ENCODE data around the gene MBOAT7.
"Not testable (repeated sequence)": the region's sequence is repeated elsewhere in the genome, so short reads cannot be mapped to it uniquely, and the experiment has no call there.

MBOAT7 gene

DNA sequence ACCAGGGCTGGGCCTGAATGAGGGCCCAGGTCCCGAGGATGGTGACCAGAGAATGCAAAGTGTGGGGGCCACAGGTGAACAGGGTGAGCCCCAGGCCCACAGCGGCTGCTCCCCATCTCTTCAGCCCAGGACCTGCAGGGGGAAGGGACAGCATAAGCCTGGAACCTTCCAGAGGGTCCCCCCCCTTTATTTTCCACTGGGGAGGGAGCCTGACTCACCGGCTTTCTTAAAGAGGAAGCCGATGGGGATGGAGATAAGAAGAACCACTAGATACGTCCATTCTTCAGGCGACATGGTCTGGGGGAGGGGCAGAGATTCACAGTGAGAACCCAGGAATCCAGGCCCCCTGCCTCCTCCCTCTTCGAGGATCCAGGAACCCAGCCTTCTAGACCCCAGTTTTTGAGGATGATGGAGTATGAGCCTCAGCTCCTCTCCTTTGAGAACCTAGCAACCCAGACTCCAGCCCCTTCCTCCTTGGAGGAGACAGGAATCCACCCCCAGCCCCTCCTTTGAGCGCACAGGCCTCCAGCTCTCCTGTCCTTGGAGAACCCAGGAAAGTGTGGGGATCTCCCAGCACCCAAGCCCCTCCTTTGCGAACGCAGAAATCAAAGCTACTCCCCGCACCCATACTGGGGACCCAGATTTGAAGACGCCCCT is 1.0 kb downstream of the MBOAT7 start:
- DNase-seq, result peak; percentile 57

DNA sequence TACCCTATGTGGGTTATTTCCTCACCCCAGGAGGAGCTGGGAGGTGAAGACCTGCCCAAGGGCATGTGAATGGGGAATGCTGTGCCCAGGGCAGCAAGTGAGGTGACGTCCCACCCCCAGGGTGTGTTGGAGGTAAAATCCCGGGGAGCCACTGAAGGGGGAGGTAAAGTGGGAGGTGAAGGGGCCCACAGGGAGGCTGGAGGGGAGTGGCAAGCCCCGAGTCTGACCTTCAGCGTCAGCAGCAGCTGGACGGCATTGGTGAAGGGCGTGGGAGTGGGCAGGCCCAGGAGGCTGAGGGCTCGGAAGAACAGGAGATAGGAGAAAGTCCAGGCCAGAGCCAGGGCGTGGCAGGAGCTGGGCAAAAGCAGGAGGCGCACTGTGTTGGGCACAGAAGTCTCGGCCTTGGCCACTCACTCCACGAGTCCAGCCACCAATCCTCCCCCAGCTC is 2.4 kb downstream of the MBOAT7 start:
- DNase-seq, result no peak

DNA sequence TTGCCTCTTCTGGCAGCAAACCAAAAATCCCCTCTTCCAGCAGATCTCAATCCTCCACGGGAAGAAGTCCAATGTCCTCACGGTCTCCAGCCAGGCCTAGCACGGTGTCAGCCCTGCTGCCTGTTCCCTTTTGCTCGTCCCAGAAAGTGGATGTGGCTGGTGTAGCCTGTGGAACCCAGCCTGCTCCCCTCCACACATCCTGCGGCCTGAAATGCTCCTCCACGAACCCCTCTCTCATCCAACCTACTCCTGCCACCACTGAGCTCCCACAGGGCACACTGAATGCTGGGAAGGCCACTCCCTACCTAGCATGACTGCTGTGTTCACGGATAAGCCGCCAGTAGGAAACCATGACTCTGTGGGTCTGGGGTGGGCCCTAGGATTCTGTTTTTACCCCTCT is 3.0 kb downstream of the MBOAT7 start:
- DNase-seq, result no peak

DNA sequence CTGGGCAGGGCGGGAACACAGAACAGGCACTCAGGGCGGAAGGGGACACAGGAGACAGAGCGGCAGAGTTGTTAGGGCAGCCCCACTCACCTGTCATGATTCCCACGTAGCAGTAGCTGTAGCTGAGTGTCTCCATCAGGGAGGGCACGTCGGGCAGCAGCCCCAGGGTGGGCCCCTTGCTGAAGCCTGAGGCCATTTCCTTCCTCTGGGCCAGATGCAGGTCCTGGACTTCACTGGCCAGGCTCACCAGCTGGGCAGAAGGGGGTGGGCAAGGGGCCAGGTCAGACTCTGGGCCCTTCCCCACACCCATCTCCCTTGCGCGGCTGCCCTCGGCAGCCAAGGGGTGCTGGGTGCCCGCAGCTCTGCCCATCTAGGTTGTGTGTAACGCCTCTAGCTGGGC is 5.9 kb downstream of the MBOAT7 start:
- DNase-seq, result no peak

DNA sequence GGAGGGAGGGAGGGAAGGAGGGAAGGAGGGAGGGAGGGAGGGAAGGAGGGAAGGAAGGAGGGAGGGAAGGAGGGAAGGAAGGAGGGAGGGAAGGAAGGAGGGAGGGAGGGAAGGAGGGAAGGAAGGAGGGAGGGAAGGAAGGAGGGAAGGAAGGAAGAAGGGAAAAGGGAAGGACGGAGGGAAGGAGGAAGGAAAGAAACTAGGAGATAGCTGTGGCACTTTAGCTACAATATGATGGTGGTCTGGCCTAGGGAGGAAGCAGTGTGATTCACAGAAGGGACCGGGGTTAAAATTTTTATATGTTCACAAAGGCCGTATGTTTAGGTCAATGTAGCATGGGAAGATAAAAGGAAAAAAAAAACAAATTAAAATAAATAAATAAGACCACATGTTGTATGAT is 7.5 kb downstream of the MBOAT7 start:
- DNase-seq, result not testable (repeated sequence)

DNA sequence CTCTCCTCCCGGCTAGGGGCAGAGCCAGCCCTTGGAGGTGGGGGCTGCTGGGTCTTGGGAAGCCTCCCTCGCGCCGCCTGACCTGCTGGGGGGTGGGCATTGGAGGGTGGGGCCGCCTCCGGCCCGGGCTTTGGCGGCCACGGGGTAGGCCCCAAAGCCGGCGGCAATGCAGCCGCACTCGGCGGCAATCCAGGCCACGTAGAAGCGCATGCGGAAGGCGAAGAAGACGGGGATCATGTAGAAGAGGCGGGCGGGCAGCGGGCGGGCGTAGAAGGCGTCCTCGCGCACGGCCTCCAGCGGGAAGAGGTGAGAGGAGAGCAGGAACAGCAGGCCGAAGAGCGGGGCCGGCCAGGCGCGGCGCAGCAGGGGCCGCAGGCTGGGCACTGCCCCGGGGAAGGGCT is 8.7 kb downstream of the MBOAT7 start:
- no peak for DNase-seq

DNA sequence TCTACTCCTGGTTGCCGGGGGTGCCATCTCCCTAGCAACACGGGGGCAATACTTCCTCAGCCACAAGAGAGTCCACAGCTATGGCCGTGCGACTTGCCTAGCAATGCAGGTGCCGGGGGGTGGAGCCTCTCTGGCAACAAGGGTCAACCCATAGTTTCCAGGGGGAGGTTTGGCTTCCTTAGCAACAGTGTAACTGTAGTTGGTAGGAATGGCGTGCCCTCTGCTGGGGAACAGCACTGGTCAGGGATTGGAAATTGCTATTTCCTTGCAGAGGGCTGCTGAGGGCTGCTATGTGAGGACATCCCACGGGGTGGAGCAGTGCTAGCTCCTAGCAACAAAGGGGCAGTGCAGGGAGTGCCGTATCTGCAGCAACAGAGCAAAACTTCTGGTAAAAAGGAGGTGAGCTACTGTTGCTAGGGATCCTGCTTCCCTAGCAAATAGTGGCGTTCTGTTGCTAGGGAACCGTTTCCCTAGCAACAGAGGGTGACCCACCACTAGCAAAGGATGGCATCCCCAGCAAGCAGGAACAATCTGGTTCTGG is 9.4 kb downstream of the MBOAT7 start:
- DNase-seq, result no peak

DNA sequence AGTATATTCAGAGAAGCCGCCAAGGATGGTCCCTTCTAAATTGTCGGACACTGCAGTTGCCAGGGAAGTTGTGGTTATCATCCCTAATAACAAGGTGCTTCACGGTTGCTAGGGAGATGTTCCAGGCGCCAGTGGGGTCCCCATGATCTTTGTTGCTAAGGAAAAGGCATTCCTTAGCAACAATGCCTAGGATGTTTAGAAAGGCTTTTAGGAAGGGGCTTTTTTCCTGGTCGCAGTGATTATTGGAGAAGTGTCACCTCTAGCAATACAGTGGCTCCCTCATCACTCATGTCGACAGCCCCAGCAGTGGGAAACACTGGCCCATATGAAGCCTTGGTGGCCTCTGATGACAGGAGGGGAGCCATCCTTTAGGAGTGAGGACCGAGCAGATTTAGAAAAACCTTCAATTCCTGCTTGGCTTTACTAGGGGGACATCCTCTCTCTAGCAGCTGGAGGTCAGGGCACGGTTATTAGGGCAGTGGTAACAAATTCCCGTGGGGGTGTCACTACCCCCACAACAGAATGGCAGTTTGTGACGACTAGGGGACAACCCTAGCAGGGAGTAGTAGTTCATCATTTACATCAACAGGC is 10.0 kb downstream of the MBOAT7 start:
- no peak for DNase-seq

DNA sequence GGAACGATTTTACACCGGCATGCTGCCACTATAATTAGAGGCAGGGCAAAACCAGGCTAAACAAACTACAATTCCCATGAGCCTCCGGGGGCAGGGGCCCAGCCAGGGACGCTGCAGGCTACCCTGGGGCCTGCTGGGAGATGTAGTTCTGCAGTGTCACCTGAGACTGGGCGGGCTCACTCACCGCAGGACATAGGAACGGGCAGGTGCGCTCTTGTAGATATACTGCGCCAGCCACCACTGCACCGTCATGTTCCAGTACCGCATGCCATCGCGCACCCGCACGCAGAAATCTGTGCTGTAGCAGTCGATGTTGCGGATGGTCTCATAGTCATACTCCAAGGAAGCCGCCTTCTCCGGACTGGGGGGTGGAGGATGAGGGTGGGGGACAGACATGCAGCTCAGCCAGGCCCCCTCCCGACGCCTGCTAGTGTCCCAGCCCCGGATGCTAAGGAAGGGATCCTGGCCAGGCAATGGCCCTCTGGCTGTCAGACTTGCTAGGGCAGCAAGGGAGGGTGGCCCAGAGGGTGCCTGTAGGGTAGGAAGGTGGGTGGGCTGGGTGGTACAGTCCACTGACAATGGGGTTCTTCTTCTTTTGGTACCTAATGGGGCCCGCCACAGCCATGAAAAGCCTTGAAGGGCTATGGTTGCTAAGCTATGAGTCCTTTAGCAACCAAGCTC is 10.7 kb downstream of the MBOAT7 start:
- peak; percentile 39 for DNase-seq

DNA sequence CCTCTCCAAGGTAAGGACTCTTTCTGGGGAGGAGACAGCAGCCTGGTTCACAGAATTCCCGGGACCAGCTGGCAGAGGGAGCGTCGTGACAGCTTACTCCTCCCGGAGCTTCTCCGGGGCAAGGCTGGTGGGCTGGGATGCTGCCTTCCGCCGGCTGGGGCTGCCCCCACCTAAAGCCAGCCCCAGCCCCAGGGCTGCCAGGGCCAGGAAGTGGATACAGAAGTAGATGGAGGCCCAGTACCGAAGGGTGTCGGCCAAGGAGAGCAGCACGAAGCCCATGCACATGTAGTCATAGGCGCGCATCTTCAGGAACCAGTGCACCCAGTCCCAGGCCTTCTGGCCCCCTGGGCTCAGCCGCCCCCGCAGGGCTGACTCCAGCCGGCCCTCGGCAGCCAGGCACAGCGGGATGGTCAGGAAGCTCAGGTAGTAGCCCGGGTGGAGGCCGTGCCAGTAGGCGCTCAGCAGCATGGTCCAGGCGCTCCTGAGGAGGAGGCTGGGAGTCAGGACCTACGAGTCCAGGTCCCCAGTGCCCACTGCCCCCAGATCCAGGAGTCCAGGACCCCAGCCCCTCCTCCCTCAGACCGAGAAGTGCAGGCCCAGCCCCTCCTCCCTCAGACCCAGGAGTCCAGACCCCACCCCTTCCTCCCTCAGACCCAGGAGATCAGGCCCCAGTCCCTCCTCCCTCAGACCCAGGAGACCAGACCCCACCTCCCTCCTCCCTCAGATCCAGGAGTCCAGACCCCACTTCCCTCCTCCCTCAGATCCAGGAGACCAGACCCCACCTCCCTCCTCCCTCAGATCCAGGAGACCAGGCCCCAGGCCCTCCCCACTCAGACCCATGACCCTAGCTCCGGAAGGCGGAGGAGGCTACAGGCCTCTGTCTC is 15.2 kb downstream of the MBOAT7 start:
- no peak for DNase-seq

DNA sequence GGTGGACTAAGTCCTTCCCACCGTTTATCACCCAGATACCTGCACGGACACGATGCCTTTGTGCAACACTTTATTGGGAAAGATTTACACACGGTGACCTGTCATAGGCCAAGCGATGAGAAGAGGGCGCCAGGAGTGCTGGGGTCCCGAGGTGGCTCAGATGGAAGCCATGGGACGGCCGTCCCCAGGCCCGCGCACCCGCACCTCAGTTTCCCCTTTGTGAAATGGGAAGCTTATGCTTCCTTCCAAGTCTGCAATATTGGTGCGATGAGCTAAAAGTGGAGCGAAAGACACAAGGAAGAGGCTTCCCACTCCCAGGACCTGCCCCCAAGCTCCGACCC is 16.1 kb downstream of the MBOAT7 start:
- no peak for DNase-seq

DNA sequence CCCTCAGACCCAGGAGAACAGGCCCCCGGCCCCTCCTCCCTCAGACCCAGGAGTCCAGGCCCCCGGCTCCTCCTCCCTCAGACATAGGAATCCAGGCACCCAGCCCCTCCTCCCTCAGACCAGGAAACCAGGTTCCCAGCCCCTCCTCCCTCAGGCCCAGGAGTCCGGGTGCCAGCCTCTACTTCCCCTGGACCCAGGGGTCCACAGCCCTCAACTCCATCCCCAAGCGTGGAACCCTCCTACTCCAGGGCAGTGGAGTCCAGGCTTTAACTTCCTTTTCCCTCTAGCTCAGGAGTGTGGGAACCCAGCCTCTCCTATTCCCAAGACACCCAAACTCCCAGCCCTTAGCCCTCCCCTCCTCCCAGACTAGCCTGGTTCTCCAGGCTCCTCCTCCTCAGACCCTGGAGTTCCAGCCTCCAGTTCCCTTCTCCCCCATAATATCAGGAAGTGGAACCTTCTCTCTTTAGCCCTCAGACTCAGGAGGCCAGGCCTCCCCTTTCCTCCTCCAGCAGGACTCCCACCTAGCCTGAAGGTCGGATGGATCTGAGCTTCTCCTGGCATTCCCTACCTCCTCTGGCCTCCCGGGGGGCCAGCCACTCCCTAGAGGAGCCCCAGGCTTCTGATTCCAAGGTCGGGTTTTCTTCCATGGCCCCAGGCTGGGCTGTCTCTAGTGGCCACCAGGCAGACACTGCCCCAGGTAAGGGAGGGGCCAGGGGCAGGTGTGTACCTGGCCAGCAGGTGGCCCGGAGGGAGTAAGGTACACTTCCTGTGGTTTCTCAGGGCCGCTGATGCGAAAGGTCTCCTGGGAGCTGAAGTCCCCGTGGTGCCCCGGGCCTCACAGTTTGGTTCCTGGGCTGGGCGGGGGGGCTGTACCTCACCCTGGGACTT is 16.7 kb downstream of the MBOAT7 start, which contains the start of gene TMC4:
Gene TMC4 (minus strand): TSS at position 690 of the 888 bp plus-strand sequence. CDS start 43 bp downstream, at position 647.
- no peak for DNase-seq

DNA sequence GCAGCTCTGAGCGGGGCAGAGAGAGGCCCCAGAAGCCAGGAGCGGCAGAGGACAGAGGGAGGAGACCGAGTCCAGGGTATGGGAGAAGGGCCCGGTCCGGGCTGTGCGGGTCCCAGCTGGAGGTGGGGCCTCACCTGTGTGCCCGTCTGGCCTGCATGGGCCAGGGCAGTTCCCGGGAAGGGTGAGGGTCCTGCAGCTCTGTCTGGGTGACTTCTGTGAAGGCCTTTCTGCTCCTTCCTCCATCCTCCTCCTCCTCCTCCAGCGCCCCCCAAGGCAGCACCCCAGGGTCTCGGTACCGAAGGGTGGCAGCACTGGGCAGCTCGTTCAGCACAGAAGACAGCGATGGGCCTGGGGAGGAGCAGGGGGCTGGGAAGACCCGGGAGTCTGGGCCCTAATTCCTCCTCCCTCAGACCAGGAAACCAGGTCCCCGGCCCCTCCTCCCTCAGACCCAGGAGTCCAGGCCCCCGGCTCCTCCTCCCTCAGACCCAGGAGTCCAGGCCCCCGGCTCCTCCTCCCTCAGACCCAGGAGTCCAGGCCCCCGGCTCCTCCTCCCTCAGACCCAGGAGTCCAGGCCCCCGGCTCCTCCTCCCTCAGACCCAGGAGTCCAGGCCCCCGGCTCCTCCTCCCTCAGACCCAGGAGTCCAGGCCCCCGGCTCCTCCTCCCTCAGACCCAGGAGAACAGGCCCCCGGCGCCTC is 17.5 kb downstream of the MBOAT7 start:
- not testable (repeated sequence) for DNase-seq

DNA sequence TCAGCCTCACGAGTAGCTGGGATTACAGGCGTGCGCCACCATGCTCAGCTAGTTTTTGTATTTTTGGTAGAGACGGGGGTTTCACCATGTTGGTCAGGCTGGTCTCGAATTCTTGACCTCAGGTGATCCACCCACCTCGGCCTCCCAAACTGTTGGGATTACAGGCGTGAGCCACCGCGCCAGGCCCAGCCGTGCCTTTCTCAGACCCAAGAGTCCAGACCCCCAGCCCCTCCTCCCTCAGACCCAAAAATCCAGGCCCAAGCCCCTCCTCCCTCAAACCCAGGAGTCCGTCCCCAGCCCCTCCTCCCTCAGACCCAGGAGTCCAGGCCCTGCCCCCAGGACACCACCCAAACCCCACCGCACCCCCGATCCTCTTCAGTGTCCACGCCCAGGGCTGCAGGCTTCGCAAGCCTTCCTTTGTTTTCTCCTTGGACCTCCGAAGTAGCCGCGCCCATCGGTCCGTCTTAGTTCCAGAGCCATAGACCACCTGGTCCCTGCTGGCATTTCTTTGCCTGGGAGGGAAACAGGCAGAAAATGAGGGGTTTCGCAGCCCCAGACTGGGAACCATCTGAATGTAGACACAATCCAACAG is 20.1 kb downstream of the MBOAT7 start:
- DNase-seq, result no peak

DNA sequence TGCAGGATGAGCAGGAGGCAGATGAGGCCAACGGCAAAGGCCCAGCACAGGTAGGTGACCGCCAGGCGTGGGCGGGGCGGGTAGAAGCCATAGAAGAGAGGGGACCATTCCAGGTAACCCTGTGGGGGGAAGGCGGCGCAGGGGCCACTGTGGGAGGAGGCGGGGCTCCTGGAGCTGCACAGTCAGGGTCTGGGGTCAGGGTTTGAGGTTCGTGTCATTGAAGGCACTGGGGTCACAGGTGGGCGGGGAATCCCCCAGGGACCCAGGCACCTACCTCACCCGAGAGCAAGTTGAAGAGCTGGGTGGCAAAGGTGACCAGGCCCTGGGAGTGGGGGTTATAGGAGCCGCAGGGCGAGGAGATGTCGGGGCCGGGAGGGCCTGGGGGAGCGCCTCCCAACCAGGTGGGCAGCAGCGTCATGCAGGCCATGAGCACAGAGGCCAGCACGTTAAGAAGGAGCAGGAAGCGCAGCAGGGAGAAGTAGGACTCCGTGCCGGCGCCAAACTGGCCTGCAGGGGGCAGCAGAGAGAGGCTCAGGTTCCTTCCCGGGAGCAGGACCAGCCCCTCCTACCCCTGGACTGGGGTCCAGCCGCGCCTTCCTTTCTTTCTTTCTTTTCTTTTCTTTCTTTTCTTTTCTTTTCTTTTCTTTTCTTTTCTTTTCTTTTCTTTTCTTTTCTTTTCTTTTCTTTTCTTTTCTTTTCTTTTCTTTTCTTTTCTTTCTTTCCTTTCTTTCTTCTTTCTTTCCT is 21.0 kb downstream of the MBOAT7 start:
- DNase-seq, result peak; percentile 94

DNA sequence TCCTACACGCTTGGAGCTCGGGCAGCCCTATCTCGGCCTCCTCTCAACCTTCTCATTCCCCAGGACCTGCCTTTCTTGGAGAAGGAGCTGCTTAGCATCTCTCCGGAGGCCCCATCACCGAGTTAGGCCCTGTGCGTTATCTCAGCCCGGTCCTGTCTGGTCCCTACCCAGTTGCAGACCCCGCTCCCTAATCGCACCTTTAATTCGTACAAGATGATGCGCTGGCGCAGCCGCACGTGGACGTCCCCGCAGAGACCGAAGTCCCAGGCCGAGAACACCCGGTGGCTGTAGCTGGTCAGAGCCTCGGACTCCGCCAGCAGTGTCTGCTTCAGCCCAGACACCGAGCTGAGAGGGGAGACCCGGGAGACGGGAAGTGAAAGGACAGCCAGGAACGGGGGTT is 24.2 kb downstream of the MBOAT7 start:
- DNase-seq, result no peak

DNA sequence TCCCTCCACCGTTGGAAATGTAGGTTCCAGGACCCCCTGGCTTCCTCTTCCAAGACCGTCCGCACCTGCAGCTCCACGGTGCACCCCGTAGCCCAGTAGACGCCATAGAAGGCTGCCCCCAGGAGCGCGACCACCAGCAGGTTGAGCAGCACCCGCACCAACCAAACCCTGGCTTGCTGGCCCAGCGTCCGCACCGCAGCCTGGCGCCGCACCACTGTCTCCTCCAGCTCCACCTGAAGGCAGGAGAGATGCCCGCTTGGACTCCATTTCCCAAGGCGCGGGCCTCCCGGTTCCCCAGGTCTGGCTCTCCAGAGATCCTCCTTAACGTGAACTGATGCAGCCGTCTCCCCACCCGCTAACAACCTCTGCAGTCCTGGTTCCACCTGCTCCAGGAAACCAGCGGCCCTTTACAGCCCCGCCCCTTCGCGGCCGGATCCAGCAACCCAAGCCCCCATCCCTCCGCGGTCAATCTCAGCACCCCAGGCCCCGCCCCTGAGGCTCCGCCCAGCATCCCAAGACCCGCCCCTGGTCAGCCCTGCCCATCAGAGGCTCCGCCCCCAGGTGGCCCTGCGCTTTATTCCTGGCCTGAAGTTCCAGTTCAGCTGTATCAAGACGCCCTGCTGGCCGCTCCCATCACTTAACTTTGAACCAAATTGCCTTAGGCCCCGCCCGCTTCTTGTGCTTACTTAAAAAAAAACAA is 24.9 kb downstream of the MBOAT7 start:
- DNase-seq, result peak; percentile 42

DNA sequence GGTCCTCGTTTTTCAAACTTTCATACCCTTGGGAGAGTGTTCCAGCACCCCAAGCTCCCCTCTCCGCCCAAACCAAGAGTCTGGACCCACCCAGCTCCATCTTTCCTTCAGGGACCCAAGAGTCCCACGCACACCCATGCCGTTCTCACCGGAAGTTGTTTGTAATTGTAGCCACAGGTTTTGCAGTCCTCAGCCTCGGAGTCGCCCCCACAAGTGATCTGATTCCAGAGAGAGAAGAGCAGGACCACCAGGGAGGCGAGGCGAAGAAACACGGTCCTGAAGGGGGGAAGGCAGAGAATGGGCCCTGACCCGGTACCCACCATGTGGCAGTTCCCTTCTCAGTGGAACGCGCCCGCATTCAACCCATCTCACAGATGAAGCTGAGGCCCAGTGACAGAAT is 26.5 kb downstream of the MBOAT7 start:
- DNase-seq, result no peak

DNA sequence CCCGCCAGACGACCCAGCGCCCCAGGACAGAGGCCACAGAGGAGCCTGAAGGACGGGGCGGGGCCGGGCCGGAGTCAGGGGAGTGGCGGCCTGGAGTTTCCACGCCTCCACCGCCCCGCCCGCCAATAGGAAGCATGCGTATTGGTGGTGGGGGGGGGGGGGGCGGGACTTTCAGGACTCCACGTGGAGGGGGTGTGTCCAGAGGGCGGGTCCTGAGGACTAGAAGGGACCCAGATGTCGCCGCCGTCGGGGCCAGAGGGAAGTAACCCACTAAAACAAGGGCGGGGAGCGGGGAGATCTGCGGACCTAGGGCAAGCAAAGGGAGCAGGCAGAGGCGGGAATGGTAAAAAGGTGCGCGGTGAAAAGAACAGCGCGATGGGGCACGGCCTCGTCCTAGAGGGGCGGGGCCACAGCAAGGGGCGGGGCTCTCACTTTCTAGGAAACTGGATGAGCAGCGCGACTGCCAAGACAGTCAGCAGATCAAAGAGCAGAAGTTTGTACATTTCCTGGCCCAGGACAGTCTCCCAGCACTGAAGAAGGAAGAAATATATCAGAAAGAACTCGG is 27.1 kb downstream of the MBOAT7 start:
- DNase-seq, result peak; percentile 77

Data from activated CD8-positive, alpha-beta memory T cell treated with anti-CD3 and anti-CD28 coated beads, Interleukin-2, amount 50 U/mL, for 4 hours (primary cell).